GM23338 (cell line): ENCODE measurements around the gene CIITA. TPM values are rescaled to one million over a fixed set of nuclear protein-coding genes. Genes with fewer than 3 reads are reported as not detected.

Experiments
- ATAC-seq: fragments of 200-7000 bp; cut with Tn5 transposase; 3 replicates; pipeline ENCODE4 v1.9.1; 2020
- DNase-seq: peaks from one replicate; pipeline ENCODE4 v3.0.0-alpha.2; 2015; ENCODE audit warnings: low spot score
- H2AFZ ChIP-seq: fragments of 200-600 bp; sonication (generic); 2 replicates; pipeline ENCODE4 v1.8.0; 2016; ENCODE audit warnings: antibody characterized with exemption, mild to moderate bottlenecking, moderate library complexity
- H3F3A ChIP-seq: fragments of 200-600 bp; sonication (generic); replicated peaks from 2 replicates; pipeline ENCODE4 v1.8.0; 2017; ENCODE audit warnings: antibody characterized with exemption, mixed run types, low read depth
- H3K27ac ChIP-seq: fragments of 200-600 bp; sonication (generic); 2 replicates; pipeline ENCODE4 v1.6.1; 2016; ENCODE audit warnings: low read depth
- H3K27me3 ChIP-seq: fragments of 200-600 bp; sonication (generic); 2 replicates; pipeline ENCODE4 v1.8.0; 2016; ENCODE audit warnings: mild to moderate bottlenecking, mixed run types, moderate library complexity; ENCODE audit not compliant: insufficient read depth
- H3K36me3 ChIP-seq: fragments of 200-600 bp; sonication (generic); 2 replicates; pipeline ENCODE4 v1.8.0; 2016; ENCODE audit warnings: mild to moderate bottlenecking; ENCODE audit not compliant: insufficient read depth
- H3K4me1 ChIP-seq: fragments of 200-600 bp; sonication (generic); 2 replicates; pipeline ENCODE4 v1.8.0; 2016; ENCODE audit warnings: mild to moderate bottlenecking, moderate library complexity; ENCODE audit not compliant: insufficient read depth
- H3K4me2 ChIP-seq: fragments of 200-600 bp; sonication (generic); 2 replicates; pipeline ENCODE4 v1.7.1; 2017; ENCODE audit warnings: mixed run types
- H3K4me3 ChIP-seq: fragments of 200-600 bp; sonication (generic); 2 replicates; pipeline ENCODE4 v1.6.1; 2016; ENCODE audit warnings: mixed run types
- H3K79me2 ChIP-seq: fragments of 200-600 bp; sonication (generic); replicated peaks from 2 replicates; pipeline ENCODE4 v1.8.0; 2017; ENCODE audit warnings: mild to moderate bottlenecking; ENCODE audit not compliant: insufficient read depth
- H3K9me2 ChIP-seq: fragments of 200-600 bp; sonication (generic); 2 replicates; pipeline ENCODE4 v1.8.0; 2017; ENCODE audit not compliant: insufficient read depth
- H4K20me1 ChIP-seq: fragments of 200-600 bp; sonication (generic); replicated peaks from 2 replicates; pipeline ENCODE4 v1.8.0; 2017; ENCODE audit warnings: mild to moderate bottlenecking; ENCODE audit not compliant: insufficient read depth
- H3K27ac Mint-ChIP-seq: 2 replicates; pipeline ENCODE4 v1.8.0; 2020; ENCODE audit warnings: inconsistent platforms, mild to moderate bottlenecking, moderate library complexity, mixed read lengths
- H3K27me3 Mint-ChIP-seq: 3 replicates; pipeline ENCODE4 v1.8.0; 2022; ENCODE audit warnings: low read depth, mild to moderate bottlenecking, moderate library complexity, mixed read lengths, inconsistent platforms; ENCODE audit not compliant: insufficient read depth, poor library complexity
- H3K36me3 Mint-ChIP-seq: 3 replicates; pipeline ENCODE4 v1.8.0; 2021; ENCODE audit warnings: low read depth, mild to moderate bottlenecking, inconsistent platforms, moderate library complexity, mixed read lengths
- H3K4me1 Mint-ChIP-seq: 3 replicates; pipeline ENCODE4 v1.8.0; 2020; ENCODE audit warnings: mild to moderate bottlenecking, inconsistent platforms, mixed read lengths
- H3K4me3 Mint-ChIP-seq: 3 replicates; pipeline ENCODE4 v1.8.0; 2021; ENCODE audit warnings: moderate library complexity, mild to moderate bottlenecking, inconsistent platforms, mixed read lengths
- H3K9me3 Mint-ChIP-seq: 3 replicates; pipeline ENCODE4 v1.8.0; 2020; ENCODE audit warnings: moderate library complexity, mild to moderate bottlenecking, inconsistent platforms, mixed read lengths
- CREB1 ChIP-seq: fragments of 250-450 bp; sonication (Bioruptor Pico); IDR thresholded peaks from 2 replicates; pipeline ENCODE4 v1.5.0; 2020; ENCODE audit warnings: low read depth, mild to moderate bottlenecking, moderate library complexity
- CTCF ChIP-seq, 2 experiments: fragments of 200-600 bp in 1 of 2; sonication (generic) in 1 of 2; conservative IDR thresholded peaks; 2 replicates each; pipeline versions ENCODE4 v1.5.1 to v1.6.1; 2016 to 2017; ENCODE audit warnings: antibody characterized with exemption in 2 of 2, low read depth in 2 of 2, mild to moderate bottlenecking in 2 of 2, moderate library complexity in 1 of 2
- ETS1 ChIP-seq: IDR thresholded peaks from 2 replicates; pipeline ENCODE4 v1.6.1; 2016; ENCODE audit warnings: antibody characterized with exemption
- EZH2 ChIP-seq: fragments of 200-600 bp; sonication (generic); IDR thresholded peaks from one replicate; pipeline ENCODE4 v1.8.0; 2017; ENCODE audit warnings: antibody characterized with exemption, mild to moderate bottlenecking, low read depth; ENCODE audit not compliant: unreplicated experiment
- EZH2phosphoT487 ChIP-seq: fragments of 200-600 bp; sonication (generic); IDR thresholded peaks from one replicate; pipeline ENCODE4 v1.8.1; 2018; ENCODE audit warnings: antibody characterized with exemption; ENCODE audit not compliant: unreplicated experiment
- JUNB ChIP-seq: IDR thresholded peaks from one replicate; pipeline ENCODE4 v1.6.1; 2016; ENCODE audit warnings: antibody characterized with exemption; ENCODE audit not compliant: unreplicated experiment
- NANOG ChIP-seq: IDR thresholded peaks from 2 replicates; pipeline ENCODE4 v1.6.1; 2016; ENCODE audit warnings: antibody characterized with exemption, borderline replicate concordance
- POLR2AphosphoS5 ChIP-seq: IDR thresholded peaks from 2 replicates; pipeline ENCODE4 v1.6.1; 2016; ENCODE audit warnings: antibody characterized with exemption, low read depth
- REST ChIP-seq: IDR thresholded peaks from one replicate; pipeline ENCODE4 v1.6.1; 2018; ENCODE audit warnings: antibody characterized with exemption; ENCODE audit not compliant: unreplicated experiment
- STAT1 ChIP-seq: IDR thresholded peaks from one replicate; pipeline ENCODE4 v1.6.1; 2016; ENCODE audit warnings: antibody characterized with exemption; ENCODE audit not compliant: unreplicated experiment
- ZNF331 ChIP-seq: fragments of 250-450 bp; sonication (Bioruptor Pico); IDR thresholded peaks from 2 replicates; pipeline ENCODE4 v1.5.0; 2020; ENCODE audit warnings: low read depth, mild to moderate bottlenecking, moderate library complexity
- polyA plus RNA-seq: library from polyadenylated mRNA; unstranded; fragments of >200 nt; fragmentation: Nextera tagmentation; extraction: Ambion mirVana; gene quantifications from 2 replicates; pipeline ENCODE4 v1.2.1, GENCODE V29; 2016
- total RNA-seq: library from RNA; depleted of rRNA; stranded (reverse); fragments of >200 nt; shearing (Covaris generic); gene quantifications from 2 replicates; pipeline ENCODE4 v1.2.3, GENCODE V29; 2014

Gene CIITA
- total and polyA plus RNA-seq, 2 experiments from 2014 or later: 0.10 to 0.57 TPM

GRCh38 chr16:10850478-10850850 lies 26.5 kb upstream of the CIITA start (continued):
- TF ChIP-seq REST (no peak), JUNB (no peak), ETS1 (no peak), CTCF (conservative IDR thresholded peaks at IDR 0.05; ENCODE audit: low read depth in 2 of 2) (no peak), CREB1 (CRISPR knock-in tag) (no peak), EZH2 (no peak), POLR2AphosphoS5 (no peak), EZH2phosphoT487 (no peak), ZNF331 (CRISPR knock-in tag) (no peak), NANOG (no peak)

- Mint-ChIP-seq H3K27me3 (peaks cover 8% of the 10 kb centered on the region), H3K27ac (no peak overlapping the region), H3K9me3 (no peaks in the 10 kb centered on the region), H3K4me1 (no peaks in the 10 kb centered on the region), H3K4me3 (no peak overlapping the region), H3K36me3 (no peaks in the 10 kb centered on the region)
- H3K27me3 ChIP-seq: no peaks in the 10 kb centered on the region
- H4K20me1 ChIP-seq: no peaks in the 10 kb centered on the region
- ATAC-seq (no peak; the same call in 2 of the 3 replicates), DNase-seq (peak; percentile 64)
- TF ChIP-seq NANOG: no peak
- no peak for TF ChIP-seq POLR2AphosphoS5
- TF ChIP-seq CTCF (conservative IDR thresholded peaks at IDR 0.05; ENCODE audit: low read depth in 2 of 2): no peak
- no peak for TF ChIP-seq CREB1 (CRISPR knock-in tag)
- TF ChIP-seq EZH2: no peak
- no peak for TF ChIP-seq JUNB
- TF ChIP-seq ETS1: no peak
- TF ChIP-seq STAT1: no peak
- no peak for TF ChIP-seq ZNF331 (CRISPR knock-in tag)
- H3K4me3 ChIP-seq: no peak overlapping the region
- no peaks in the 10 kb centered on the region for H3K9me2 ChIP-seq
- no peak overlapping the region for H3K4me2 ChIP-seq
- H3K4me1 ChIP-seq: no peaks in the 10 kb centered on the region
- H3K79me2 ChIP-seq: no peaks in the 10 kb centered on the region
- no peaks in the 10 kb centered on the region for H3K36me3 ChIP-seq
- no peaks in the 10 kb centered on the region for H3F3A ChIP-seq
- no peak overlapping the region for H2AFZ ChIP-seq
- H3K27ac ChIP-seq: no peak overlapping the region
These were observed 25.5 kb upstream of the CIITA start for GRCh38 chr16:10851512-10851911.
